Activated gamma-delta T cell treated with anti-CD3 and anti-CD28 coated beads, Interleukin-2, amount 50 U/mL, for 16 hours (primary cell): ENCODE results near the gene LYZL2.
"Not testable (repeated sequence)": the region's sequence is repeated elsewhere in the genome, so short reads cannot be mapped to it uniquely, and the experiment has no call there.

Source experiments
- DNase-seq: peaks from one replicate; pipeline ENCODE4 v3.0.0-alpha.2; 2020; ENCODE audit warnings: low read depth

The LYZL2 gene

GRCh38 chr10:30639946-30640786 is 10.6 kb upstream of the LYZL2 start:
- DNase-seq: no peak

- no peak for DNase-seq
Observed at GRCh38 chr10:30637881-30638467, 8.4 kb upstream of the LYZL2 start.

- no peak for DNase-seq
Observed at GRCh38 chr10:30631188-30631587, 1.6 kb upstream of the LYZL2 start.

- no peak for DNase-seq
Observed at GRCh38 chr10:30630571-30630970, 1.0 kb upstream of the LYZL2 start.

- DNase-seq: not testable (repeated sequence)
Observed at GRCh38 chr10:30628576-30628975, 977 bp downstream of the LYZL2 start.

- DNase-seq: not testable (repeated sequence)
Observed at GRCh38 chr10:30626837-30627236, 2.7 kb downstream of the LYZL2 start.

- not testable (repeated sequence) for DNase-seq
Observed at GRCh38 chr10:30626196-30626595, 3.4 kb downstream of the LYZL2 start.

GRCh38 chr10:30625080-30625479 is 4.5 kb downstream of the LYZL2 start:
- no peak for DNase-seq

- DNase-seq: no peak
Observed at GRCh38 chr10:30619966-30620365, 9.6 kb downstream of the LYZL2 start.

- DNase-seq: no peak
Observed at GRCh38 chr10:30617070-30617469, 12.5 kb downstream of the LYZL2 start.

- DNase-seq: not testable (repeated sequence)
Observed at GRCh38 chr10:30611041-30611440, 18.5 kb downstream of the LYZL2 start.

- DNase-seq: no peak
Observed at GRCh38 chr10:30607814-30608213, 21.7 kb downstream of the LYZL2 start.

- DNase-seq: no peak
Observed at GRCh38 chr10:30606313-30606712, 23.2 kb downstream of the LYZL2 start.

- not testable (repeated sequence) for DNase-seq
Observed at GRCh38 chr10:30605341-30606121, 24.0 kb downstream of the LYZL2 start.

- no peak for DNase-seq
Observed at GRCh38 chr10:30603589-30603988, 26.0 kb downstream of the LYZL2 start.

GRCh38 chr10:30602747-30603146 is 26.8 kb downstream of the LYZL2 start:
- DNase-seq: no peak

- no peak for DNase-seq
Observed at GRCh38 chr10:30600005-30600404, 29.5 kb downstream of the LYZL2 start.

GRCh38 chr10:30598105-30598776 is 31.3 kb downstream of the LYZL2 start:
- no peak for DNase-seq

- DNase-seq: not testable (repeated sequence)
Observed at GRCh38 chr10:30597433-30597824, 32.1 kb downstream of the LYZL2 start.

GRCh38 chr10:30596493-30597432 is 32.8 kb downstream of the LYZL2 start:
- not testable (repeated sequence) for DNase-seq

- DNase-seq: no peak
Observed at GRCh38 chr10:30596013-30596412, 33.5 kb downstream of the LYZL2 start.
